Left renal pelvis (tissue), 4 donors: ENCODE data around the gene TNFRSF1A. TPM values are rescaled to one million over a fixed set of nuclear protein-coding genes. Genes with fewer than 3 reads are reported as not detected.

Experiments used
- DNase-seq, 4 donors: peaks; one replicate each; pipeline ENCODE4 v3.0.0-alpha.2; 2013; ENCODE audit warnings: low read depth in 4 of 4, low spot score in 3 of 4
- polyA plus RNA-seq, 4 donors: library from polyadenylated mRNA; unstranded; fragments of 120-200 nt; gene quantifications; one replicate each; pipeline ENCODE4 v1.2.1, GENCODE V29; 2013; ENCODE audit not compliant: insufficient read length in 4 of 4

Gene TNFRSF1A
- polyA plus RNA-seq, 4 donors: 82.1 to 173 (median 109) TPM

DNA sequence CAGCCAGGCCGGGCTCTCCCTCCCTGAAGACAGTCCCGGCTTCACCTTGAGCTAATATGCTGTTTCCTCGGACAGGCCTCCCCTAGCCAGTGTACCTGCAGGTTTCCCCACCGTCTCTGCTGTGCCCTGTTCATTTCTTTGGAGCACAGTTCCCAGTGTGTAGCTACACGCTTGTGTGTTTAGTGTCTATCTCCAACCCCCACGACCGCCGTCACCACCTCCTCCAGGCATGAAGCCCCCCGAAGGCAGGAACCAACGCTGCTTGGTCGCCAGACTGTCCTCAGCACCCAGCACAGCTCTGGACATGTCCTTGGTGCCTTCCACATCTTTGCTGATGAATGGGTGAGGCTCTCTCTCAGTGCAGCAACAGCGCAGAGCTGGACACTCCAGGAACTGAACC is 57.6 kb downstream of the TNFRSF1A start:
- DNase-seq: no peak

DNA sequence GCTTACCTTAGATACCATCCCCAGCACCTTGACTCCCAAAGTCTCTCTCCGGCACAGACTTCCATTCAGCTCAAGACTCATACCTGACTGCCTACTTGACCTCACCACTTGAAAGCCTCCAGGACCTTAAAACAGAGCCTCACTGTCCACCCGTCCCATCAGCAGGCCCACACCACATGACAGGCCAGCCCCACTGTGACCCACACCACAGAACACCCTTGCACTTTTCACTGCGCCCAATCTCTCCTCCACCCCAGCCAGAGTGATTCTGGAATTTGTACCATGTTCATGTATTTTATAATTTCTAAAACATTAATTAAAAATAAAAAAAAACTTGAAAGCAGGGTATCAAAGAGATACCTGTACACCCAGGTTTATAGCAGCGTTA is 59.4 kb downstream of the TNFRSF1A start:
- DNase-seq: no peak

DNA sequence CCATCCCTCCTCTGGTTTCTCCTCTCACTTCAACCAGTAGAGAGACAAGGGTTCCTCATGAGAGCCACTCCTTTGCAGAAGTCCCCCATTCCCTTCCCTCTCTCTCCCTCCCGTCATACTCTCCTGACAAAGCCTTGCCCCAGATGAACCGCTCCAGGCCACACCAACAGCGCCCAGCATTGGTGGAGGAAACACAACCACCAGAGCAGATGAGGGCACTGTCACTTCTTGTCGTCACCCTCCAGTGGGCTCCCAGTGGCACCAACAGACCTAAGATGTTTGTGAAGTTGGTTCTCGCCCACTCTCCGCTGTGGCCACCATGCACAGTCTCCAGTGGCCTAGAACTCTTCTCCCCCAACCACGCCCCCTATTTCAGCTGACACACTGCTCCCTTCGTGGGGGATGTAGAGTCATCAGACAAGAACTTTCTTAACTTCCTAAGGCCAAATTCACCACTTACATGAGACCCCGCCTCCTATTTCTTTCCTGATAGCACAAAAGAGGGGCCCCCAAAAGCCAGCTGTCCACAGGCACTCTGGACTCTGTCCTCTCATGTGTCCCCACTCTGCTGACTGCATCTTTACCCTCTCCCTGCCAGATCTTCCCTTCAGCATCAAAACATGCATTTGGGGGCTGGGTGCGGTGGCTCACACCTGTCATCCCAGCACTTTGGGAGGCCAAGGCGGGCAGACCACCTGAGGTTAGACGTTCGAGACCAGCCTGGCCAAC is 60.6 kb downstream of the TNFRSF1A start:
- DNase-seq: no peak

DNA sequence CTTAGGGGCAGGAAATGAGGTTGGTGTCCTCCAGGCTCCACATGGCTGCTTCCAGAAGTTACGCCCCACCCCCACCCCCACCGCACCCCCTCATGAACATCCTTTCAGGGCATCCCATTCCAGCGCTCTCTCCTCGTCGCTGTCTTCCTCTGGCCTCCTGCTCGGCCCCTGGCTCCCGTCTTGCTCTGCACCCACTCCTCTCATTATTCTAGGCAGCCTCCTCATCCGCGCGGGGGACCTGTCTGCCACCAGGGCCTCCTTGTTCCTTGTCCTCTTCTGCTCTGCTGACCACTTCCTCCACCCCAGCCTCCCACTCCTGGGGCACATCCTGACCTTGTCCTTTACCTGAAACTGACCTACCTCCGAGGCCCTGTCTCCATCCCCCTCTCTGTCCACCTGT is 61.2 kb downstream of the TNFRSF1A start:
- DNase-seq: no peak

DNA sequence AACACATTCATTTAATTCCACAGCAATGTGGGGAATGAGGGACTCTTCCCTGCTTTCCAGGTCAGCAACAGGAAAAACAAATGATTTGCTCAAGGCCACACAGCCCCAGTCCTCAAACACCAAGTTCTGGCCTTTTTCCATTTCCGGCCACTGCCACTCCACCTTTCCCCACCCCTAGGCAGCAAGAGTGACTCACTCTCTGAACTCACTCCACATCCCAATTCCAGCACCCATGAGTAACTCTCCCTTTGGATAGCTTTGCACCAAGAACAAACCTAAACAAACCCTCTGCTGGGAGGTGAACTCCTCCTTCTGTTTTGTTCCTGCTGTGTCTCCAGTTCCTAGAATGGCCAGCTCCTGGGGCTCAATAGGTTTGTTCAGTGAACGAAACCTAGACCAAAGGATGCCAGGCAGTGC is 61.8 kb downstream of the TNFRSF1A start:
- no peak for DNase-seq

DNA sequence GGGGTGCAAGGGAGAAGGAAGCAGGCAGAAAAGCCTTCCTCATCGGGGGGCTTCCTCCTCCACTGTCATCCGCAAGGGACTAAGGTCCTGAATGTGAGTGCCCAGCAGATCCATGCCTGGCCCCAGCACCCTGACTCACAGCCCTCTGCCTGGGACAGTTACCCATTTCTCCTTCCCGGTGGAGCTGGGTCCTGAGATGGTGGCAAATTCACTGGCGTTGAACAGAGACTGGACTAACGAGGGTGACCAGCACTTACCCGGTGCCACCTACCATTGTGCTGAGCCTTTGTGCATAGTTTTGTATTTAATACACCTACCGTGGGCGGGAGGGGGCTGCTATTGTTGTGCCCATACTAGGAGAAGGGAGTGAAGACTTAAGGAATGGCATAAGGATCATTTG is 62.2 kb downstream of the TNFRSF1A start:
- DNase-seq: no peak

DNA sequence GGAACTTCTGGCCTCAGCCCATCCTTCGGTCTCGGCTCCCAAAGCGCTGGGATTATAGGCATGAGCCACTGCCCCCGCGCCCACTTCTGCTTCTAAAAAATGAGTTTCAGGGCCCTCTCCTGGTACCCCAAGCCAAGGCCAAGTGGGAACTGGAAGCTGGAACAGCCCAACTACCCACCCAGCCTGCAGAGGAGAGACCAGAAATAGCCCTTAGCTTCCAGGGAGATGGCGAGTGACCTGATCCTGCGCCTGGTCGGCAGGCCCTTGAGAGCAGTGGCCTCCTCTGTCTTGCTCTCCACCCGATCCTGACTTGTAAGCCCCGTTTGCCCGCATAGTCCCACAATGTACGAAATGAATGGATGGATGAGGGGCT is 62.6 kb downstream of the TNFRSF1A start:
- no peak for DNase-seq

Other genes starting within 250 kb of the TNFRSF1A start
- gene VWF, start 217.4 kb downstream of the TNFRSF1A start, polyA plus RNA-seq: 10 to 100 TPM in 3 of 4 donors, 1 to 10 TPM in 1; 7.9 to 19.3 (median 18.5) TPM
- 100 to 1,000 TPM in 3 of 4 donors, 10 to 100 TPM in 1; 22.1 to 195 (median 183) TPM for gene CD9, start 141.7 kb downstream of the TNFRSF1A start, polyA plus RNA-seq
- 1 to 10 TPM; 1.1 to 7.5 (median 4.7) TPM for gene PLEKHG6, start 31.4 kb downstream of the TNFRSF1A start, polyA plus RNA-seq
- gene SCNN1A, start 33.5 kb upstream of the TNFRSF1A start, polyA plus RNA-seq: 10 to 100 TPM; 12.6 to 77.8 (median 68.9) TPM
- 10 to 100 TPM; 56.2 to 71.2 (median 61.7) TPM for gene LTBR, start 42.1 kb upstream of the TNFRSF1A start, polyA plus RNA-seq
- 1 to 10 TPM in 3 of 4 donors, under 1 TPM in 1; 0.82 to 1.6 (median 1.2) TPM for gene CD27, start 102.9 kb upstream of the TNFRSF1A start, polyA plus RNA-seq
- 10 to 100 TPM; 11.4 to 23.1 (median 16.9) TPM for gene TAPBPL, start 110.0 kb upstream of the TNFRSF1A start, polyA plus RNA-seq
- gene VAMP1, start 128.6 kb upstream of the TNFRSF1A start, polyA plus RNA-seq: 10 to 100 TPM; 10.1 to 11.9 (median 10.5) TPM
- gene MRPL51, start 151.2 kb upstream of the TNFRSF1A start, polyA plus RNA-seq: 100 to 1,000 TPM; 143 to 185 (median 168) TPM
- 10 to 100 TPM; 52.6 to 63.6 (median 61.8) TPM for gene NCAPD2, start 152.0 kb upstream of the TNFRSF1A start, polyA plus RNA-seq
- 1,000 to 10,000 TPM; 1,094 to 2,101 (median 1,851) TPM for gene GAPDH, start 192.4 kb upstream of the TNFRSF1A start, polyA plus RNA-seq
- 10 to 100 TPM; 11.8 to 23.9 (median 17.7) TPM for gene IFFO1, start 214.0 kb upstream of the TNFRSF1A start, polyA plus RNA-seq
- gene NOP2, start 226.2 kb upstream of the TNFRSF1A start, polyA plus RNA-seq: 10 to 100 TPM; 19.7 to 36.1 (median 26.3) TPM